Measurements from ENCODE around the gene UBE2J2. TPM values are rescaled to one million over a fixed set of nuclear protein-coding genes. Genes with fewer than 3 reads are reported as not detected.

UBE2J2 gene
- polyA plus RNA-seq, 2 of the 4 experiments (the other 2 are of a cell fraction), result 21.2 to 36.2 TPM

DNA sequence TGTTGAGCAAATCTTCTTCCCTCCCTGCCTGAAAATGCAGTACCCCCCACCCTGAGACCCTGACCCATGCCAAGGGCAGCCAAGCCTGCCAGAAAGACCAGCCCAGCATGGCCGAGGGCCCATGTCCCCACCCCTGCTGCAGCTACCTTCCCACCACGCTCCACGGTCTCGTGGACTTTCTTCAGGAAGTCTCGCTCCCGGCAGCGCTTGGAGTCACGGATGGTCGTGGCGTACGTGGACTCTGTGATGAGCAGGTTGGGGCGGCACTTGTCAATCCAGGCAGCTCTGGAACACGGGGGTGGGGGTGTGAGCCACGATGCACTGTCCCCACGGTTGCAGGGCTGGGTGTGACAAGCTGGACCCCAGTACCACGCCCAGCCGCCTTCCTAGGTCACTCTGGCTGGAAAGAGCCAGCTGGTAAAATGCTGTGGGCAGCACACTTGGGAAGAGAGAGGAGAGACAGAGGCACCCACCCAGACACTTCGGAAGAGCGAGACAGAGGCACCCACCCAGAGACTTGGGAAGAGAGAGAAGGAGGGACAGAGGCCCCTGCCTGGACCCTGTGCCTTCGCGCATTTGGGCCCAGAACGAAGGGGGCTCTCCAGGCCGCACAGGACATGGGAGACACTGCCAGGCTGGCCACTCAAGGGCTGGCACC lies 41.2 kb upstream of the UBE2J2 start:
- no peak for ATAC-seq
- ChIA-PET POLR2A (interaction anchor here (0.8 kb wide), 1 partner anchor 84 kb away, joined by 3 read pairs; the partner anchor contains the start of gene CCNL2), CTCF (interaction anchor here (0.7 to 1.2 kb wide), 3 partner anchors 57 to 330 kb away, joined by 3 read pairs; no protein-coding TSS in a partner anchor)
- H3K4me1 ChIP-seq, result peaks cover 23% of the 10 kb centered on the region
- H3K9me3 ChIP-seq, result no peaks in the 10 kb centered on the region
- no peak overlapping the region for H3K27ac ChIP-seq
- H3K4me3 ChIP-seq, result no peak overlapping the region
- H3K4me2 ChIP-seq, result no peak overlapping the region
- 94% methylated on average over 23 of the region's 23 CpGs for WGBS (ENCODE audit: missing lambda C conversion rate)
- FAIRE-seq, result no peak
- no peak for DNase-seq (ENCODE audit: low read depth in 1 of 2, low spot score in 1 of 2)
- TF ChIP-seq ZC3H11A (IDR thresholded peaks at IDR 0.05) (no peak), EHMT2 (IDR thresholded peaks at IDR 0.05; ENCODE audit: low read depth) (no peak), RFX5 (IDR thresholded peaks at IDR 0.05) (no peak), CBX2 (IDR thresholded peaks at IDR 0.05; ENCODE audit: borderline replicate concordance, low read depth) (no peak)

DNA sequence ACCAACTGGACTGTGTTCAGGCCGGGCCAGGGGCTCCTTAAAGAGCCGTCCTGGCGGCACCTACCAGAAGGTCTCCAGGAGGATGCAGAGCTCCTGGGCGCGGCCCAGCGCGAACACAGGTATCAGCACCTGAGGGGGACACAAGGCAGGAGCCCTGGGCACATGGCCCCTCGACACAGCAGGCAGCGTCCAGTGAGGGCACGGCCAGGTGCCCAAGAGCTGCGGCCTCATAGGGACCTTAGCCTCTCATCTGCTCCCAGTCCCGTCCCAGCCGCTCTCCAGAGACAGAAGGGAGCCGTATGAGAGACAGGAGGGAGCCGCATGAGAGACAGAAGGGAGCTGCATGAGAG lies 40.6 kb upstream of the UBE2J2 start:
- FAIRE-seq (no peak), DNase-seq (ENCODE audit: low read depth in 1 of 2, low spot score in 1 of 2) (no peak), ATAC-seq (no peak)
- TF ChIP-seq TFCP2L1 (CRISPR knock-in tag; IDR thresholded peaks at IDR 0.05) (no peak), KDM5A (IDR thresholded peaks at IDR 0.05) (no peak), FOSL2 (IDR thresholded peaks at IDR 0.05) (no peak), FOSL2 (CRISPR knock-in tag; IDR thresholded peaks at IDR 0.05) (no peak)
- TF ChIP-seq, protein P1, sequence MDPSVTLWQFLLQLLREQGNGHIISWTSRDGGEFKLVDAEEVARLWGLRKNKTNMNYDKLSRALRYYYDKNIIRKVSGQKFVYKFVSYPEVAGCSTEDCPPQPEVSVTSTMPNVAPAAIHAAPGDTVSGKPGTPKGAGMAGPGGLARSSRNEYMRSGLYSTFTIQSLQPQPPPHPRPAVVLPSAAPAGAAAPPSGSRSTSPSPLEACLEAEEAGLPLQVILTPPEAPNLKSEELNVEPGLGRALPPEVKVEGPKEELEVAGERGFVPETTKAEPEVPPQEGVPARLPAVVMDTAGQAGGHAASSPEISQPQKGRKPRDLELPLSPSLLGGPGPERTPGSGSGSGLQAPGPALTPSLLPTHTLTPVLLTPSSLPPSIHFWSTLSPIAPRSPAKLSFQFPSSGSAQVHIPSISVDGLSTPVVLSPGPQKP (IDR thresholded peaks at IDR 0.05; ENCODE audit: low read depth, low read length), result no peak
- TF ChIP-seq, protein P2, sequence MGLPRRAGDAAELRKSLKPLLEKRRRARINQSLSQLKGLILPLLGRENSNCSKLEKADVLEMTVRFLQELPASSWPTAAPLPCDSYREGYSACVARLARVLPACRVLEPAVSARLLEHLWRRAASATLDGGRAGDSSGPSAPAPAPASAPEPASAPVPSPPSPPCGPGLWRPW (IDR thresholded peaks at IDR 0.05), result no peak
- POLR2A ChIA-PET, result no interaction called here
- Histone ChIP-seq H3K4me1 (peaks cover 28% of the 10 kb centered on the region), H3K9me3 (no peaks in the 10 kb centered on the region), H3K4me3 (no peak overlapping the region), H3K27ac (no peak overlapping the region), H3K4me2 (no peak overlapping the region)
- CTCF ChIA-PET, result interaction anchor here (0.7 kb wide), 1 partner anchor 312 kb away, joined by 3 read pairs; no protein-coding TSS in a partner anchor
- 91% methylated on average over 6 of the region's 15 CpGs for whole genome bisulfite sequencing (ENCODE audit: missing lambda C conversion rate)

DNA sequence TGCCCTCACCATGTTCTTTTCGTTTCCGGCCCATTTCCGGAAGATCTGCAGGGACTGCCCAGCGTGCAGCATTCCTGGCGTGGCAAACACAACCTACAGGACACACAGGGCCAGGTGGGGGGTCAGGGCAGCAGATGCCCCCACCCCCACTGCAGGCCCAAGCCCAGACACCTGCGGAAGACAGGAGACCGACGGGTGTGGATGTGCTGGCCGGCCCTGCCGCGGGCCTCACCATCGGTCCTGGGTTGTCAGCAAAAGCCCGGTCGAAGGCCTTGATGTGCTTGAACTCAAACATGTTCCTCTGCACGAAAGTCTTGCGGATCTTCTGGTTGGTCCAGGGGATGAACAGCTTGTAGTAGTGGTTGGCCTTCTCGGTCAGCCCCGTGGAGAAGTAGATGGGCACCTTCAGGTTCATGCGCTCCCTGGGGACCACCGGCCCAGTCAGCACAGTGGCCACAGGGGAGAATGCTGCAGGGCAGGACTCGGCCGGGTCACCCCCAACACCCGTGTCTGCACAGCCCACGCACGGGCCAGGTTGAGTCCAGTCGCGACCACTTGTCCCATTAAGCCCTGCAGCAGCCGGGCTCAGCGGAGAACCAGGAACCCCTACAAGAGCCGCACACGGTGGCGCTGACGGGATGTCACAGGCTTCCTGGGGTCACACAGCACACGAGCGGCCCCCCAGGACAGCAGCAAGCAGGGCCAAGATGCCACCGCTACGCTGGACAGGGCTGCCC lies 40.0 kb upstream of the UBE2J2 start:
- DNase-seq (ENCODE audit: low read depth in 1 of 2, low spot score in 1 of 2) (no peak), ATAC-seq (no peak), FAIRE-seq (no peak)
- Histone ChIP-seq H3K4me3 (no peak overlapping the region), H3K4me1 (peaks cover 22% of the 10 kb centered on the region), H3K9me3 (no peaks in the 10 kb centered on the region), H3K4me2 (no peak overlapping the region), H3K27ac (no peak overlapping the region)
- POLR2A ChIA-PET, result no interaction called here
- WGBS (ENCODE audit: missing lambda C conversion rate), result 87% methylated on average over 29 of the region's 37 CpGs
- TF ChIP-seq, protein P3, sequence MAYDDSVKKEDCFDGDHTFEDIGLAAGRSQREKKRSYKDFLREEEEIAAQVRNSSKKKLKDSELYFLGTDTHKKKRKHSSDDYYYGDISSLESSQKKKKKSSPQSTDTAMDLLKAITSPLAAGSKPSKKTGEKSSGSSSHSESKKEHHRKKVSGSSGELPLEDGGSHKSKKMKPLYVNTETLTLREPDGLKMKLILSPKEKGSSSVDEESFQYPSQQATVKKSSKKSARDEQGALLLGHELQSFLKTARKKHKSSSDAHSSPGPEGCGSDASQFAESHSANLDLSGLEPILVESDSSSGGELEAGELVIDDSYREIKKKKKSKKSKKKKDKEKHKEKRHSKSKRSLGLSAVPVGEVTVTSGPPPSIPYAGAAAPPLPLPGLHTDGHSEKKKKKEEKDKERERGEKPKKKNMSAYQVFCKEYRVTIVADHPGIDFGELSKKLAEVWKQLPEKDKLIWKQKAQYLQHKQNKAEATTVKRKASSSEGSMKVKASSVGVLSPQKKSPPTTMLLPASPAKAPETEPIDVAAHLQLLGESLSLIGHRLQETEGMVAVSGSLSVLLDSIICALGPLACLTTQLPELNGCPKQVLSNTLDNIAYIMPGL (CRISPR knock-in tag; IDR thresholded peaks at IDR 0.05; ENCODE audit: borderline replicate concordance), result no peak
- TF ChIP-seq, protein P4, sequence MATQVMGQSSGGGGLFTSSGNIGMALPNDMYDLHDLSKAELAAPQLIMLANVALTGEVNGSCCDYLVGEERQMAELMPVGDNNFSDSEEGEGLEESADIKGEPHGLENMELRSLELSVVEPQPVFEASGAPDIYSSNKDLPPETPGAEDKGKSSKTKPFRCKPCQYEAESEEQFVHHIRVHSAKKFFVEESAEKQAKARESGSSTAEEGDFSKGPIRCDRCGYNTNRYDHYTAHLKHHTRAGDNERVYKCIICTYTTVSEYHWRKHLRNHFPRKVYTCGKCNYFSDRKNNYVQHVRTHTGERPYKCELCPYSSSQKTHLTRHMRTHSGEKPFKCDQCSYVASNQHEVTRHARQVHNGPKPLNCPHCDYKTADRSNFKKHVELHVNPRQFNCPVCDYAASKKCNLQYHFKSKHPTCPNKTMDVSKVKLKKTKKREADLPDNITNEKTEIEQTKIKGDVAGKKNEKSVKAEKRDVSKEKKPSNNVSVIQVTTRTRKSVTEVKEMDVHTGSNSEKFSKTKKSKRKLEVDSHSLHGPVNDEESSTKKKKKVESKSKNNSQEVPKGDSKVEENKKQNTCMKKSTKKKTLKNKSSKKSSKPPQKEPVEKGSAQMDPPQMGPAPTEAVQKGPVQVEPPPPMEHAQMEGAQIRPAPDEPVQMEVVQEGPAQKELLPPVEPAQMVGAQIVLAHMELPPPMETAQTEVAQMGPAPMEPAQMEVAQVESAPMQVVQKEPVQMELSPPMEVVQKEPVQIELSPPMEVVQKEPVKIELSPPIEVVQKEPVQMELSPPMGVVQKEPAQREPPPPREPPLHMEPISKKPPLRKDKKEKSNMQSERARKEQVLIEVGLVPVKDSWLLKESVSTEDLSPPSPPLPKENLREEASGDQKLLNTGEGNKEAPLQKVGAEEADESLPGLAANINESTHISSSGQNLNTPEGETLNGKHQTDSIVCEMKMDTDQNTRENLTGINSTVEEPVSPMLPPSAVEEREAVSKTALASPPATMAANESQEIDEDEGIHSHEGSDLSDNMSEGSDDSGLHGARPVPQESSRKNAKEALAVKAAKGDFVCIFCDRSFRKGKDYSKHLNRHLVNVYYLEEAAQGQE (IDR thresholded peaks at IDR 0.05), result no peak
- TF ChIP-seq ZC3H11A (IDR thresholded peaks at IDR 0.05), result no peak
- TF ChIP-seq KDM5A (IDR thresholded peaks at IDR 0.05), result no peak
- TF ChIP-seq NR3C1 (IDR thresholded peaks at IDR 0.05), result no peak
- TF ChIP-seq, protein P5, sequence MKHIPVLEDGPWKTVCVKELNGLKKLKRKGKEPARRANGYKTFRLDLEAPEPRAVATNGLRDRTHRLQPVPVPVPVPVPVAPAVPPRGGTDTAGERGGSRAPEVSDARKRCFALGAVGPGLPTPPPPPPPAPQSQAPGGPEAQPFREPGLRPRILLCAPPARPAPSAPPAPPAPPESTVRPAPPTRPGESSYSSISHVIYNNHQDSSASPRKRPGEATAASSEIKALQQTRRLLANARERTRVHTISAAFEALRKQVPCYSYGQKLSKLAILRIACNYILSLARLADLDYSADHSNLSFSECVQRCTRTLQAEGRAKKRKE (CRISPR knock-in tag; IDR thresholded peaks at IDR 0.05; ENCODE audit: low read depth), result no peak
- no peak for TF ChIP-seq NPAS2 (CRISPR knock-in tag; IDR thresholded peaks at IDR 0.05; ENCODE audit: borderline replicate concordance)
- no peak for TF ChIP-seq EHF (CRISPR knock-in tag; IDR thresholded peaks at IDR 0.05)
- TF ChIP-seq HDAC2 (IDR thresholded peaks at IDR 0.05), result no peak
- CTCF ChIA-PET, result interaction anchor here (0.7 kb wide), 1 partner anchor 312 kb away, joined by 3 read pairs; no protein-coding TSS in a partner anchor
